Prostate gland (tissue), 2 donors: Measurements from ENCODE around the gene TTYH3.

Experiments
- POLR2AphosphoS5 ChIP-seq: sonication (generic); formaldehyde crosslinking; IDR thresholded peaks from one replicate; pipeline ENCODE4 v1.6.1; 2017; ENCODE audit warnings: antibody characterized with exemption
- TF ChIP-seq, protein P1 (sequence below), 4 experiments: fragments of 200-600 bp in 2 of 4; fragments of 450-650 bp in 2 of 4; sonication (generic) in 2 of 4; IDR thresholded peaks; 1 replicate in 3 of 4; 2 replicates in 1 of 4; pipeline ENCODE4 v1.5.1; 2016 to 2019; ENCODE audit warnings: antibody characterized with exemption in 4 of 4, mild to moderate bottlenecking in 2 of 4, moderate library complexity in 2 of 4

DNA sequence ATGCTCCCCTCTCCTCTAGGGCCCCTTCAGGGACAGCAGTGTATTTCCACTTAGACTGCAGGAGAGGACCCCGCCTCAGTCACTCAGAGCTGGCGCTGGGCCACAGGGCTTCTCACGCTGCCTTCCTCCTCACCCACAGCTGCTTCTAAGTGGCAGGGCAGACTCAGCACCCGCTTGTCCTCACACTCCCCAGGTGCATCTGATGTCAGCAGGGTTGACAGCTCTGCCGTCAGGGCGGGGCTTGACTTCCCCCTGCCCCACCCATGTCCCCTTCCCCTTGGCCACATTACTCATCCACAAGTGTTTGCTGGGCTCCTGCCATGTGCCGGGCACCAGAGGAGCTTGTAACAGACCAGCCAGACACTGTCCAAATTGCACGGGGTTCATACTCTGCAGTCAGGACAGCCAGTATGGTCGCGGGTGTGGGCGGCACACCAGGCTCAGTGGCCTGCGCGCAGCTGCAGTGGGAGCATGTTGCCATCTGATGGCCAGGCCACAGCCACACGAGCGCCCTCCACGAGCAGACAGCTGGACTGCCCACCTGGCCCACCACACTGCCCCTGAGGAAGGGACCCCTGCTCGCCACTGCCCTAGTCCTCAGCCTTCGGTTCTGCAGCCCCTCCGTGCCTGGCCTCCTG, 29.3 kb upstream of the TTYH3 start:
- TF ChIP-seq, protein P1, sequence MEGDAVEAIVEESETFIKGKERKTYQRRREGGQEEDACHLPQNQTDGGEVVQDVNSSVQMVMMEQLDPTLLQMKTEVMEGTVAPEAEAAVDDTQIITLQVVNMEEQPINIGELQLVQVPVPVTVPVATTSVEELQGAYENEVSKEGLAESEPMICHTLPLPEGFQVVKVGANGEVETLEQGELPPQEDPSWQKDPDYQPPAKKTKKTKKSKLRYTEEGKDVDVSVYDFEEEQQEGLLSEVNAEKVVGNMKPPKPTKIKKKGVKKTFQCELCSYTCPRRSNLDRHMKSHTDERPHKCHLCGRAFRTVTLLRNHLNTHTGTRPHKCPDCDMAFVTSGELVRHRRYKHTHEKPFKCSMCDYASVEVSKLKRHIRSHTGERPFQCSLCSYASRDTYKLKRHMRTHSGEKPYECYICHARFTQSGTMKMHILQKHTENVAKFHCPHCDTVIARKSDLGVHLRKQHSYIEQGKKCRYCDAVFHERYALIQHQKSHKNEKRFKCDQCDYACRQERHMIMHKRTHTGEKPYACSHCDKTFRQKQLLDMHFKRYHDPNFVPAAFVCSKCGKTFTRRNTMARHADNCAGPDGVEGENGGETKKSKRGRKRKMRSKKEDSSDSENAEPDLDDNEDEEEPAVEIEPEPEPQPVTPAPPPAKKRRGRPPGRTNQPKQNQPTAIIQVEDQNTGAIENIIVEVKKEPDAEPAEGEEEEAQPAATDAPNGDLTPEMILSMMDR (IDR thresholded peaks at IDR 0.05), result no peak
- no peak for TF ChIP-seq POLR2AphosphoS5
